NCI-H2227 (cell line): ENCODE data around the gene NR2E3.
"Not testable (repeated sequence)": the region's sequence is repeated elsewhere in the genome, so short reads cannot be mapped to it uniquely, and the experiment has no call there.

ENCODE experiments used
- DNase-seq: peaks from one replicate; lab custom pipeline; 2025; ENCODE audit not compliant: unreplicated experiment; lab: John Stamatoyannopoulos, UW

Gene NR2E3

GRCh38 chr15:71813723-71814470, 3.5 kb downstream of the NR2E3 start:
- no peak for DNase-seq

GRCh38 chr15:71815301-71815700, 4.9 kb downstream of the NR2E3 start:
- no peak for DNase-seq

GRCh38 chr15:71817351-71817750, 7.0 kb downstream of the NR2E3 start:
- no peak for DNase-seq

GRCh38 chr15:71820127-71820526, 9.8 kb downstream of the NR2E3 start:
- no peak for DNase-seq

GRCh38 chr15:71821547-71822129, 11.3 kb downstream of the NR2E3 start:
- no peak for DNase-seq

- no peak for DNase-seq
Measured at GRCh38 chr15:71822890-71823630, 12.7 kb downstream of the NR2E3 start.

- no peak for DNase-seq
Measured at GRCh38 chr15:71823801-71824200, 13.4 kb downstream of the NR2E3 start.

- DNase-seq: no peak
Measured at GRCh38 chr15:71825021-71825730, 14.8 kb downstream of the NR2E3 start.

GRCh38 chr15:71826196-71826595, 15.8 kb downstream of the NR2E3 start:
- no peak for DNase-seq

- DNase-seq: no peak
Measured at GRCh38 chr15:71830981-71831380, 20.6 kb downstream of the NR2E3 start.

GRCh38 chr15:71841563-71841962, 31.2 kb downstream of the NR2E3 start:
- no peak for DNase-seq

- DNase-seq: no peak
Measured at GRCh38 chr15:71844916-71845315, 34.6 kb downstream of the NR2E3 start.

GRCh38 chr15:71853543-71853942, 43.2 kb downstream of the NR2E3 start:
- DNase-seq: no peak

- DNase-seq: not testable (repeated sequence)
Measured at GRCh38 chr15:71858232-71858631, 47.9 kb downstream of the NR2E3 start.
